GM18526 (cell line): ENCODE measurements around the gene LIG1.
A peak's percentile ranks its signal among the peaks of the same experiment; 100 is the strongest.

Experiments used
- POLR2A ChIP-seq: IDR thresholded peaks from 3 replicates; pipeline ENCODE4 v1.6.1; 2011; ENCODE audit not compliant: insufficient read length; ENCODE audit errors: extremely low read depth

LIG1 gene

GRCh38 chr19:48169939-48170803 is at the start of gene LIG1, which contains the start of gene ZSWIM9:
Gene LIG1, minus strand, starts transcription at chr19:48170344. Its CDS starts 4,778 bp downstream, at chr19:48165566.
Gene ZSWIM9, plus strand, starts transcription at chr19:48170680. Its CDS starts 1,123 bp downstream, at chr19:48171803.
- TF ChIP-seq POLR2A: peak; percentile 47

GRCh38 chr19:48218997-48219396 is 48.9 kb upstream of the LIG1 start:
- TF ChIP-seq POLR2A: no peak

GRCh38 chr19:48216933-48217332 is 46.8 kb upstream of the LIG1 start:
- no peak for TF ChIP-seq POLR2A

GRCh38 chr19:48213959-48214358 is 43.8 kb upstream of the LIG1 start:
- no peak for TF ChIP-seq POLR2A

GRCh38 chr19:48210005-48210404 is 39.9 kb upstream of the LIG1 start:
- TF ChIP-seq POLR2A: no peak

- no peak for TF ChIP-seq POLR2A
Observed at GRCh38 chr19:48206397-48207093, 36.4 kb upstream of the LIG1 start.

- peak; percentile 81 for TF ChIP-seq POLR2A
Observed at GRCh38 chr19:48203794-48204628, 33.9 kb upstream of the LIG1 start.

- TF ChIP-seq POLR2A: no peak
Observed at GRCh38 chr19:48203222-48203793, 33.2 kb upstream of the LIG1 start.

- TF ChIP-seq POLR2A: no peak
Observed at GRCh38 chr19:48196933-48197665, 27.0 kb upstream of the LIG1 start.

GRCh38 chr19:48196321-48196763 is 26.2 kb upstream of the LIG1 start:
- no peak for TF ChIP-seq POLR2A

- no peak for TF ChIP-seq POLR2A
Observed at GRCh38 chr19:48194844-48195830, 25.0 kb upstream of the LIG1 start.

GRCh38 chr19:48194041-48194843 is 24.1 kb upstream of the LIG1 start:
- no peak for TF ChIP-seq POLR2A
